Gastroesophageal sphincter (tissue), 3 donors: ENCODE measurements around the gene VPS45.

Experiments
- CTCF ChIP-seq, 4 experiments: fragments of 200-600 bp in 2 of 4; fragments of 450-650 bp in 2 of 4; sonication (generic) in 1 of 4; IDR thresholded peaks; one replicate each; pipeline ENCODE4 v1.5.1; 2017 to 2019; ENCODE audit warnings: antibody characterized with exemption in 4 of 4, mild to moderate bottlenecking in 2 of 4, moderate library complexity in 2 of 4
- POLR2A ChIP-seq, 2 donors: fragments of 450-650 bp; IDR thresholded peaks; one replicate each; pipeline ENCODE4 v1.6.1; 2017; ENCODE audit warnings: antibody characterized with exemption in 2 of 2, mild to moderate bottlenecking in 2 of 2, moderate library complexity in 1 of 2

- no peak for TF ChIP-seq CTCF (IDR thresholded peaks at IDR 0.05)
- no peak for TF ChIP-seq POLR2A (IDR thresholded peaks at IDR 0.05)
Observed at GRCh38 chr1:150066328-150066727, 1.2 kb upstream of the VPS45 start.
